HepG2 (cell line): ENCODE measurements around the gene HSPB6. TPM values are rescaled to one million over a fixed set of nuclear protein-coding genes. Genes with fewer than 3 reads are reported as not detected.

Experiments
- IRF2 ChIP-seq: IDR thresholded peaks from 2 replicates; pipeline ENCODE4 v1.6.1; 2018; ENCODE audit warnings: missing genetic modification reagents, missing compliant biosample characterization
- MAF1 ChIP-seq: sonication (generic); formaldehyde crosslinking; IDR thresholded peaks from 2 replicates; pipeline ENCODE4 v1.5.0; 2020; ENCODE audit warnings: missing genetic modification reagents, borderline replicate concordance
- MIER3 ChIP-seq: IDR thresholded peaks from 2 replicates; pipeline ENCODE4 v1.6.1; 2016; ENCODE audit warnings: missing compliant biosample characterization, borderline replicate concordance
- MIXL1 ChIP-seq: IDR thresholded peaks from 2 replicates; pipeline ENCODE4 v1.6.1; 2016
- NFRKB ChIP-seq: fragments of 450-650 bp; IDR thresholded peaks from 2 replicates; pipeline ENCODE4 v1.6.1; 2017
- NONO ChIP-seq, 2 experiments: fragments of 450-650 bp in 1 of 2; sonication (generic) in 1 of 2; formaldehyde crosslinking in 1 of 2; IDR thresholded peaks in 1 of 2; conservative IDR thresholded peaks in 1 of 2; 2 replicates each; pipeline versions ENCODE4 v1.6.1 to v1.8.0; 2017 to 2022; ENCODE audit warnings: mild to moderate bottlenecking in 1 of 2, missing genetic modification reagents in 1 of 2, moderate library complexity in 1 of 2
- NR3C1 ChIP-seq: sonication (generic); formaldehyde crosslinking; IDR thresholded peaks from 2 replicates; pipeline ENCODE4 v1.4.0; 2020; ENCODE audit warnings: missing genetic modification reagents
- RBM22 ChIP-seq: fragments of 200-400 bp; formaldehyde crosslinking; optimal IDR thresholded peaks from 2 replicates; pipeline ENCODE3; 2017; ENCODE audit warnings: mild to moderate bottlenecking, low read length, moderate library complexity
- SNAI1 ChIP-seq: sonication (generic); formaldehyde crosslinking; IDR thresholded peaks from 2 replicates; pipeline ENCODE4 v1.5.0; 2020; ENCODE audit warnings: mild to moderate bottlenecking, missing genetic modification reagents, borderline replicate concordance
- ZMYM3 ChIP-seq: sonication (generic); formaldehyde crosslinking; IDR thresholded peaks from 2 replicates; pipeline ENCODE4 v1.5.1; 2020; ENCODE audit warnings: mild to moderate bottlenecking, missing genetic modification reagents
- ZNF251 ChIP-seq: sonication (generic); formaldehyde crosslinking; IDR thresholded peaks from 2 replicates; pipeline ENCODE4 v1.9.0; 2021; ENCODE audit warnings: mild to moderate bottlenecking, missing genetic modification reagents
- ZNF589 ChIP-seq: sonication (generic); formaldehyde crosslinking; conservative IDR thresholded peaks from 2 replicates; pipeline ENCODE4 v1.8.0; 2022; ENCODE audit warnings: mild to moderate bottlenecking, moderate library complexity, missing genetic modification reagents
- ZNF83 ChIP-seq: sonication (generic); formaldehyde crosslinking; IDR thresholded peaks from 2 replicates; pipeline ENCODE4 v1.4.0; 2020; ENCODE audit warnings: missing genetic modification reagents, mild to moderate bottlenecking, borderline replicate concordance
- ZSCAN31 ChIP-seq: sonication (generic); formaldehyde crosslinking; IDR thresholded peaks from 2 replicates; pipeline ENCODE4 v1.5.0; 2020; ENCODE audit warnings: low read depth, mild to moderate bottlenecking, missing genetic modification reagents
- polyA plus RNA-seq, 8 experiments: library from polyadenylated mRNA; depleted of rRNA in 3 of 8; stranded (reverse) in 7 of 8; unstranded in 1 of 8; fragments of >200 nt; fragmentation: Illumina TruSeq in 4 of 8; extraction: Trizol in 4 of 8; gene quantifications; 2 replicates each; pipeline versions ENCODE4 v1.2.1 to v1.2.3, GENCODE V29; 2011 to 2016; ENCODE audit warnings: low read depth in 4 of 8, missing spikeins in 1 of 8, mixed read lengths in 1 of 8; ENCODE audit not compliant: insufficient read depth in 1 of 8
- total RNA-seq, 5 experiments: library from RNA; depleted of rRNA; stranded (reverse); fragments of >200 nt; fragmentation: Illumina TruSeq; extraction: Trizol; gene quantifications; 2 replicates each; pipeline ENCODE4 v1.2.3, GENCODE V29; 2016; ENCODE audit warnings: low read depth in 1 of 5
- TF ChIP-seq, protein P1 (sequence below): sonication (generic); formaldehyde crosslinking; IDR thresholded peaks from 2 replicates; pipeline ENCODE4 v1.4.0; 2020; ENCODE audit warnings: mild to moderate bottlenecking, missing genetic modification reagents
- TF ChIP-seq, protein P2 (sequence below), 2 experiments: fragments of 450-650 bp in 1 of 2; sonication (generic) in 1 of 2; formaldehyde crosslinking in 1 of 2; IDR thresholded peaks; 2 replicates each; pipeline versions ENCODE4 v1.6.1 to v1.8.0; 2016 to 2022; ENCODE audit warnings: antibody characterized with exemption in 1 of 2, mild to moderate bottlenecking in 1 of 2, missing genetic modification reagents in 1 of 2
- TF ChIP-seq, protein P3 (sequence below): sonication (generic); formaldehyde crosslinking; IDR thresholded peaks from 2 replicates; pipeline ENCODE4 v1.4.0; 2020; ENCODE audit warnings: missing genetic modification reagents

Gene HSPB6
- total and polyA plus RNA-seq, 2 of the 13 experiments (the other 11 are each of a cell fraction or from before 2014, with no cell fraction given), result 0.18 TPM; not detected in 1

- TF ChIP-seq, protein P1, sequence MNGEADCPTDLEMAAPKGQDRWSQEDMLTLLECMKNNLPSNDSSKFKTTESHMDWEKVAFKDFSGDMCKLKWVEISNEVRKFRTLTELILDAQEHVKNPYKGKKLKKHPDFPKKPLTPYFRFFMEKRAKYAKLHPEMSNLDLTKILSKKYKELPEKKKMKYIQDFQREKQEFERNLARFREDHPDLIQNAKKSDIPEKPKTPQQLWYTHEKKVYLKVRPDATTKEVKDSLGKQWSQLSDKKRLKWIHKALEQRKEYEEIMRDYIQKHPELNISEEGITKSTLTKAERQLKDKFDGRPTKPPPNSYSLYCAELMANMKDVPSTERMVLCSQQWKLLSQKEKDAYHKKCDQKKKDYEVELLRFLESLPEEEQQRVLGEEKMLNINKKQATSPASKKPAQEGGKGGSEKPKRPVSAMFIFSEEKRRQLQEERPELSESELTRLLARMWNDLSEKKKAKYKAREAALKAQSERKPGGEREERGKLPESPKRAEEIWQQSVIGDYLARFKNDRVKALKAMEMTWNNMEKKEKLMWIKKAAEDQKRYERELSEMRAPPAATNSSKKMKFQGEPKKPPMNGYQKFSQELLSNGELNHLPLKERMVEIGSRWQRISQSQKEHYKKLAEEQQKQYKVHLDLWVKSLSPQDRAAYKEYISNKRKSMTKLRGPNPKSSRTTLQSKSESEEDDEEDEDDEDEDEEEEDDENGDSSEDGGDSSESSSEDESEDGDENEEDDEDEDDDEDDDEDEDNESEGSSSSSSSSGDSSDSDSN (CRISPR knock-in tag), result peak; percentile 79
- TF ChIP-seq NFRKB (no peak), MAF1 (CRISPR knock-in tag) (no peak), ZMYM3 (CRISPR knock-in tag) (0 out of 2 replicates have a peak, but pooled peaks have one; percentile 12), ZSCAN31 (CRISPR knock-in tag) (peak; percentile 36; the same call in 1 of the 2 replicates), NONO (IDR thresholded peaks at IDR 0.05) (no peak), NONO (CRISPR knock-in tag; conservative IDR thresholded peaks at IDR 0.05) (peak; percentile 44; the same call in 1 of the 2 replicates), RBM22 (no peak), NR3C1 (CRISPR knock-in tag) (no peak), ZNF251 (CRISPR knock-in tag) (no peak), MIXL1 (CRISPR knock-in tag) (peak; percentile 61; the same call in 1 of the 2 replicates), SNAI1 (CRISPR knock-in tag) (0 out of 2 replicates have a peak, but pooled peaks have one; percentile 64), IRF2 (CRISPR knock-in tag) (peak; percentile 71), ZNF83 (CRISPR knock-in tag) (no peak), MIER3 (CRISPR knock-in tag) (peak; percentile 17; the same call in 1 of the 2 replicates), ZNF589 (CRISPR knock-in tag) (peak; percentile 10; the same call in 1 of the 2 replicates)
- TF ChIP-seq, protein P2, sequence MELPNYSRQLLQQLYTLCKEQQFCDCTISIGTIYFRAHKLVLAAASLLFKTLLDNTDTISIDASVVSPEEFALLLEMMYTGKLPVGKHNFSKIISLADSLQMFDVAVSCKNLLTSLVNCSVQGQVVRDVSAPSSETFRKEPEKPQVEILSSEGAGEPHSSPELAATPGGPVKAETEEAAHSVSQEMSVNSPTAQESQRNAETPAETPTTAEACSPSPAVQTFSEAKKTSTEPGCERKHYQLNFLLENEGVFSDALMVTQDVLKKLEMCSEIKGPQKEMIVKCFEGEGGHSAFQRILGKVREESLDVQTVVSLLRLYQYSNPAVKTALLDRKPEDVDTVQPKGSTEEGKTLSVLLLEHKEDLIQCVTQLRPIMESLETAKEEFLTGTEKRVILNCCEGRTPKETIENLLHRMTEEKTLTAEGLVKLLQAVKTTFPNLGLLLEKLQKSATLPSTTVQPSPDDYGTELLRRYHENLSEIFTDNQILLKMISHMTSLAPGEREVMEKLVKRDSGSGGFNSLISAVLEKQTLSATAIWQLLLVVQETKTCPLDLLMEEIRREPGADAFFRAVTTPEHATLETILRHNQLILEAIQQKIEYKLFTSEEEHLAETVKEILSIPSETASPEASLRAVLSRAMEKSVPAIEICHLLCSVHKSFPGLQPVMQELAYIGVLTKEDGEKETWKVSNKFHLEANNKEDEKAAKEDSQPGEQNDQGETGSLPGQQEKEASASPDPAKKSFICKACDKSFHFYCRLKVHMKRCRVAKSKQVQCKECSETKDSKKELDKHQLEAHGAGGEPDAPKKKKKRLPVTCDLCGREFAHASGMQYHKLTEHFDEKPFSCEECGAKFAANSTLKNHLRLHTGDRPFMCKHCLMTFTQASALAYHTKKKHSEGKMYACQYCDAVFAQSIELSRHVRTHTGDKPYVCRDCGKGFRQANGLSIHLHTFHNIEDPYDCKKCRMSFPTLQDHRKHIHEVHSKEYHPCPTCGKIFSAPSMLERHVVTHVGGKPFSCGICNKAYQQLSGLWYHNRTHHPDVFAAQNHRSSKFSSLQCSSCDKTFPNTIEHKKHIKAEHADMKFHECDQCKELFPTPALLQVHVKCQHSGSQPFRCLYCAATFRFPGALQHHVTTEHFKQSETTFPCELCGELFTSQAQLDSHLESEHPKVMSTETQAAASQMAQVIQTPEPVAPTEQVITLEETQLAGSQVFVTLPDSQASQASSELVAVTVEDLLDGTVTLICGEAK (IDR thresholded peaks at IDR 0.05), result no peak
- TF ChIP-seq, protein P2 (CRISPR knock-in tag; IDR thresholded peaks at IDR 0.05), result no peak; the same call in 1 of the 2 replicates
- TF ChIP-seq, protein P3, sequence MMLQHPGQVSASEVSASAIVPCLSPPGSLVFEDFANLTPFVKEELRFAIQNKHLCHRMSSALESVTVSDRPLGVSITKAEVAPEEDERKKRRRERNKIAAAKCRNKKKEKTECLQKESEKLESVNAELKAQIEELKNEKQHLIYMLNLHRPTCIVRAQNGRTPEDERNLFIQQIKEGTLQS (CRISPR knock-in tag), result peak; percentile 9; the same call in 1 of the 2 replicates
These were observed 16.2 kb downstream of the HSPB6 start (continued) for GRCh38 chr19:35740423-35741202.
